Neural progenitor cell (in vitro differentiated cells): ENCODE data around the gene AP4B1. TPM values are rescaled to one million over a fixed set of nuclear protein-coding genes. Genes with fewer than 3 reads are reported as not detected.

ENCODE experiments used
- DNase-seq: peaks from one replicate; pipeline ENCODE4 v3.0.0-alpha.2; 2016; ENCODE audit warnings: low spot score
- H2AFZ ChIP-seq: fragments of 200-600 bp; sonication (generic); replicated peaks from 2 replicates; pipeline ENCODE4 v1.6.1; 2016; ENCODE audit warnings: antibody characterized with exemption
- H3F3A ChIP-seq: fragments of 200-600 bp; sonication (generic); 2 replicates; pipeline ENCODE4 v1.6.1; 2016; ENCODE audit warnings: antibody characterized with exemption, low read depth
- H3K27ac ChIP-seq: fragments of 200-600 bp; sonication (generic); 2 replicates; pipeline ENCODE4 v1.5.1; 2016; ENCODE audit warnings: mild to moderate bottlenecking
- H3K27me3 ChIP-seq: fragments of 200-600 bp; sonication (generic); 2 replicates; pipeline ENCODE4 v1.6.1; 2016; ENCODE audit warnings: mild to moderate bottlenecking, moderate library complexity
- H3K36me3 ChIP-seq: fragments of 200-600 bp; sonication (generic); 2 replicates; pipeline ENCODE4 v1.5.1; 2016
- H3K4me1 ChIP-seq: fragments of 200-600 bp; sonication (generic); 2 replicates; pipeline ENCODE4 v1.6.1; 2016; ENCODE audit warnings: mixed run types
- H3K4me2 ChIP-seq: fragments of 200-600 bp; sonication (generic); 2 replicates; pipeline ENCODE4 v1.6.1; 2016
- H3K4me3 ChIP-seq: fragments of 200-600 bp; sonication (generic); 2 replicates; pipeline ENCODE4 v1.5.1; 2016
- H3K79me2 ChIP-seq: fragments of 200-600 bp; sonication (generic); 2 replicates; pipeline ENCODE4 v1.6.1; 2016; ENCODE audit warnings: low read depth
- H3K9ac ChIP-seq: fragments of 200-600 bp; sonication (generic); 2 replicates; pipeline ENCODE4 v1.6.1; 2016
- H3K9me3 ChIP-seq: fragments of 200-600 bp; sonication (generic); 2 replicates; pipeline ENCODE4 v1.5.1; 2016; ENCODE audit warnings: low read depth
- H4K20me1 ChIP-seq: fragments of 200-600 bp; sonication (generic); 2 replicates; pipeline ENCODE4 v1.6.1; 2016; ENCODE audit warnings: low read depth
- H3K27ac Mint-ChIP-seq: 3 replicates; pipeline ENCODE4 v1.8.0; 2021; ENCODE audit warnings: mixed read lengths
- H3K27me3 Mint-ChIP-seq: 2 replicates; pipeline ENCODE4 v1.8.0; 2022; ENCODE audit warnings: low read depth, mild to moderate bottlenecking, inconsistent platforms, moderate library complexity, mixed read lengths; ENCODE audit not compliant: insufficient read depth
- H3K36me3 Mint-ChIP-seq: 3 replicates; pipeline ENCODE4 v1.8.0; 2021; ENCODE audit warnings: mixed read lengths
- H3K4me1 Mint-ChIP-seq: 3 replicates; pipeline ENCODE4 v1.8.0; 2021; ENCODE audit warnings: mixed read lengths
- H3K4me3 Mint-ChIP-seq: 3 replicates; pipeline ENCODE4 v1.8.0; 2021; ENCODE audit warnings: mild to moderate bottlenecking, moderate library complexity, mixed read lengths
- H3K9me3 Mint-ChIP-seq: 3 replicates; pipeline ENCODE4 v1.8.0; 2020; ENCODE audit warnings: mixed read lengths
- CTCF ChIP-seq: fragments of 200-600 bp; sonication (generic); IDR thresholded peaks from 2 replicates; pipeline ENCODE4 v1.5.1; 2017; ENCODE audit warnings: antibody characterized with exemption, mild to moderate bottlenecking
- EZH2 ChIP-seq: fragments of 200-600 bp; sonication (generic); IDR thresholded peaks from 2 replicates; pipeline ENCODE4 v1.6.1; 2017; ENCODE audit warnings: antibody characterized with exemption, mild to moderate bottlenecking, moderate library complexity
- EZH2phosphoT487 ChIP-seq: fragments of 200-600 bp; sonication (generic); IDR thresholded peaks from 2 replicates; pipeline ENCODE4 v1.6.1; 2017; ENCODE audit warnings: antibody characterized with exemption
- total RNA-seq: library from RNA; depleted of rRNA; stranded (reverse); fragments of >200 nt; gene quantifications from 2 replicates; pipeline ENCODE4 v1.2.3, GENCODE V29; 2015; ENCODE audit warnings: low replicate concordance

The AP4B1 gene
- total RNA-seq, 1 donor from 2014 or later, result 27.7 TPM

- H3K4me2 ChIP-seq, result no peak overlapping the region
- H3K4me3 ChIP-seq, result no peak overlapping the region
- H2AFZ ChIP-seq, result peak overlapping the region; percentile 97
- TF ChIP-seq EZH2, result no peak
- no peak for TF ChIP-seq EZH2phosphoT487
- TF ChIP-seq CTCF, result no peak
- no peaks in the 10 kb centered on the region for H3K27me3 ChIP-seq
- no peaks in the 10 kb centered on the region for H3K9me3 ChIP-seq
- Mint-ChIP-seq H3K36me3 (no peaks in the 10 kb centered on the region), H3K27me3 (no peaks in the 10 kb centered on the region), H3K9me3 (no peaks in the 10 kb centered on the region), H3K4me1 (no peaks in the 10 kb centered on the region), H3K4me3 (no peak overlapping the region), H3K27ac (no peak overlapping the region)
- peaks cover 14% of the 10 kb centered on the region for H3K4me1 ChIP-seq
- no peak overlapping the region for H3K9ac ChIP-seq
- H4K20me1 ChIP-seq, result no peaks in the 10 kb centered on the region
- H3K79me2 ChIP-seq, result no peaks in the 10 kb centered on the region
- H3K27ac ChIP-seq, result no peak overlapping the region
- no peak for DNase-seq
- H3K36me3 ChIP-seq, result no peaks in the 10 kb centered on the region
- H3F3A ChIP-seq, result peaks cover 8% of the 10 kb centered on the region
Observed at GRCh38 chr1:113881661-113882060, 22.9 kb downstream of the AP4B1 start.

- Mint-ChIP-seq H3K4me1 (no peaks in the 10 kb centered on the region), H3K4me3 (no peak overlapping the region), H3K9me3 (no peaks in the 10 kb centered on the region), H3K27me3 (no peaks in the 10 kb centered on the region), H3K27ac (no peak overlapping the region), H3K36me3 (no peaks in the 10 kb centered on the region)
- Histone ChIP-seq H3K27me3 (no peaks in the 10 kb centered on the region), H3K4me1 (peaks cover 14% of the 10 kb centered on the region), H3K9me3 (no peaks in the 10 kb centered on the region), H3K27ac (no peak overlapping the region), H3F3A (peaks cover 8% of the 10 kb centered on the region), H3K4me2 (no peak overlapping the region), H2AFZ (no peak overlapping the region), H3K79me2 (no peaks in the 10 kb centered on the region), H3K4me3 (no peak overlapping the region), H3K36me3 (no peaks in the 10 kb centered on the region), H3K9ac (no peak overlapping the region), H4K20me1 (no peaks in the 10 kb centered on the region)
- TF ChIP-seq CTCF (no peak), EZH2phosphoT487 (no peak), EZH2 (no peak)
- DNase-seq, result no peak
Observed at GRCh38 chr1:113879739-113880038, 24.9 kb downstream of the AP4B1 start.

GRCh38 chr1:113876176-113876575 is 28.4 kb downstream of the AP4B1 start:
- no peak overlapping the region for H3K27ac Mint-ChIP-seq
- H3K27me3 Mint-ChIP-seq, result no peaks in the 10 kb centered on the region
- TF ChIP-seq EZH2phosphoT487 (no peak), EZH2 (no peak), CTCF (no peak)
- H3K4me3 Mint-ChIP-seq, result no peak overlapping the region
- peaks cover 8% of the 10 kb centered on the region for H3F3A ChIP-seq
- H3K4me1 ChIP-seq, result peaks cover 9% of the 10 kb centered on the region
- no peaks in the 10 kb centered on the region for H3K36me3 ChIP-seq
- no peak overlapping the region for H3K4me3 ChIP-seq
- H3K9me3 Mint-ChIP-seq, result no peaks in the 10 kb centered on the region
- no peaks in the 10 kb centered on the region for H3K27me3 ChIP-seq
- H3K36me3 Mint-ChIP-seq, result no peaks in the 10 kb centered on the region
- no peak overlapping the region for H3K4me2 ChIP-seq
- H3K27ac ChIP-seq, result no peak overlapping the region
- H3K4me1 Mint-ChIP-seq, result no peaks in the 10 kb centered on the region
- no peak for DNase-seq
- no peaks in the 10 kb centered on the region for H3K79me2 ChIP-seq
- no peak overlapping the region for H2AFZ ChIP-seq
- no peaks in the 10 kb centered on the region for H4K20me1 ChIP-seq
- no peaks in the 10 kb centered on the region for H3K9me3 ChIP-seq
- H3K9ac ChIP-seq, result no peak overlapping the region

GRCh38 chr1:113875714-113876113 is 28.9 kb downstream of the AP4B1 start:
- Mint-ChIP-seq H3K27me3 (no peaks in the 10 kb centered on the region), H3K36me3 (no peaks in the 10 kb centered on the region), H3K4me1 (no peaks in the 10 kb centered on the region), H3K9me3 (no peaks in the 10 kb centered on the region), H3K27ac (no peak overlapping the region), H3K4me3 (no peak overlapping the region)
- Histone ChIP-seq H3K4me2 (no peak overlapping the region), H3K79me2 (no peaks in the 10 kb centered on the region), H3K4me3 (no peak overlapping the region), H2AFZ (no peak overlapping the region), H3K9me3 (no peaks in the 10 kb centered on the region), H3K27me3 (no peaks in the 10 kb centered on the region), H3K9ac (no peak overlapping the region), H3K27ac (no peak overlapping the region), H3F3A (peaks cover 4% of the 10 kb centered on the region), H4K20me1 (no peaks in the 10 kb centered on the region), H3K36me3 (no peaks in the 10 kb centered on the region), H3K4me1 (peaks cover 4% of the 10 kb centered on the region)
- no peak for TF ChIP-seq EZH2
- no peak for TF ChIP-seq CTCF
- no peak for TF ChIP-seq EZH2phosphoT487
- DNase-seq, result no peak
